GM19463 (cell line): ENCODE measurements around the gene XPO5.
"Not testable (repeated sequence)": the region's sequence is repeated elsewhere in the genome, so short reads cannot be mapped to it uniquely, and the experiment has no call there.

Source experiments
- ATAC-seq: cut with Tn5 transposase; IDR thresholded peaks from one replicate; pipeline ENCODE4 v1.9.1; 2021; ENCODE audit warnings: mild to moderate bottlenecking, moderate library complexity; ENCODE audit not compliant: unreplicated experiment

Gene XPO5

GRCh38 chr6:43575772-43576551 lies at the start of gene XPO5, which contains the start of gene POLH:
Gene XPO5 (minus strand): TSS chr6:43576038. CDS start chr6:43575864, 174 bp downstream.
Gene POLH (plus strand): TSS chr6:43576185. CDS start chr6:43582320, 6,135 bp downstream.
- peak; percentile 93 for ATAC-seq

GRCh38 chr6:43625393-43625992 lies 49.7 kb upstream of the XPO5 start:
- ATAC-seq: no peak

- no peak for ATAC-seq
Measured at GRCh38 chr6:43624786-43625288, 49.0 kb upstream of the XPO5 start.

DNA sequence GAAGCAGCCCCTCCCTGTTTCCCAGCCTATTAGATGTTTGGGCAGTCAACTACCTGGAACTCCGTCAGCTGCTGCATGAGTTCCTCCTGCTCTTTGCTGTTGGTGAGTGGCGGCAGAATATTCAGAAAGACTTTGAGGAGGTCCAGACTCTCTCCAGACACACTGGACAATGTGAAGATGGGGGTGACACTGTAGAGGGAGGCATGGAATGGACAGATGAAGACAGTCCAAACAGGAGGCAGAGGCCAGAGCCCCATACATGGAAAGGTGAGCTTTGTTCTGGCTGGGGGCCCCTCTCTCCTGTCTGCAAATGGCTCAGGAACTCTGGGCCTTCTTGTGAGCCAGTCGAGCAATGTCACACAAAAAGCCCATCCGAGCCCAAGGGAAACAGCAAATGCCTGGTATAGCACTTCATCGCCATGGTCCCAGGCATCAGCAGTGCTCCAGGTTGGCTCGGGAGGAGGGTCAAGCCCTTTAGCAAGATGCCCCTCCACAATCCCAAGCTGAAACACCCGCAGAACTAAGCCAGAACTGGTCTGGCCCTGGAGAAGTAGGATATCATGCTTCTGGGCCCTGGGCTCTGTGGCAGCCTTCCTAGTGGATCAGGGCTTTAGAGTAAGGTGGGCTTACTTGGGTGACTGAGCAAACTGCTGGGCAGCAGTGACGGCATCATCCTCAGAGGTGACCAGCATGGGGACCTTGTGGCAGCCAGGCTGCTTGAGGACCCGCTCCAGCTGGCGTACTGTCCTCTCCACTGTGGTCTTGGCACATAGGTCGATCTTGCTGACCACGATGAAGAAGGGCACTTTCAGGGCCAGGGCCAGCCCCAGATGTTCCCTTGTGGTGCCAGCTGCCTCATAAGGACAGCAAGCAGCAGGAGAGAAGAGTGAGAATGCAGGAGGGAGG lies 48.3 kb upstream of the XPO5 start:
- no peak for ATAC-seq

GRCh38 chr6:43622541-43622940 lies 46.7 kb upstream of the XPO5 start:
- ATAC-seq: no peak

- ATAC-seq: no peak
Measured at GRCh38 chr6:43621836-43622180, 46.0 kb upstream of the XPO5 start.

- no peak for ATAC-seq
Measured at GRCh38 chr6:43621078-43621835, 45.4 kb upstream of the XPO5 start.

DNA sequence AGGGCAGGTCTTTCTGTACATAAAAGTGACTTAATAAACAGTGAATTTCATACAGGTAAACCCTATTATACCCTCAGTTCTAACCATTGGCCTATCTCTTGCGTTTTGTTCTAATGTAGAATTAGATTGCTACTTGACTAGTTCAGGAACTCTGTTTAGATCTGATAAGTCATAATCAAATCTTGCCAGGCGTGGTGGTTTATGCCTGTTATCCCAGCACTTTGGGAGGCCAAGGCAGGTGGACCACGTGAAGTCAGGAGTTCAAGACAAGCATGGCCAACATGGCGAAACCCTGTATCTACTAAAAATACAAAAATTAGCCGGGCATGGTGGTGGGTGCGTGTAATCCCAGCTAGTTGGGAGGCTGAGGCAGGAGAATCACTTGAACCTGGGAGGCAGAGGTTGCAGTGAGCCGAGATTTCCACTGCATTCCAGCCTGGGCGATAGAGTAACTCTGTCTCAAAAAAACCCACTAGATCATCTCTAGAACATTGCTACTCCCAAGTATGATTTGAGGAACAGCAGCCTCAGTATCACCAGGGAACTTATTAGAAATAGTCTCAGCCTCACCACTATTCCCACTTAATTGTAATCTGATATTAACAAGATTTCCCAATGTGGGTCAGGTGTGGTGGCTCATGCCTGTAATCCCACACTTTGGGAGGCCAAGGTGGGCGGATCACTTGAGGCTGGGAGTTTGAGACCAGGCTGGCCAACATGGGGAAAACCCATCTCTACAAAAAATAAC lies 41.1 kb upstream of the XPO5 start:
- ATAC-seq: no peak

DNA sequence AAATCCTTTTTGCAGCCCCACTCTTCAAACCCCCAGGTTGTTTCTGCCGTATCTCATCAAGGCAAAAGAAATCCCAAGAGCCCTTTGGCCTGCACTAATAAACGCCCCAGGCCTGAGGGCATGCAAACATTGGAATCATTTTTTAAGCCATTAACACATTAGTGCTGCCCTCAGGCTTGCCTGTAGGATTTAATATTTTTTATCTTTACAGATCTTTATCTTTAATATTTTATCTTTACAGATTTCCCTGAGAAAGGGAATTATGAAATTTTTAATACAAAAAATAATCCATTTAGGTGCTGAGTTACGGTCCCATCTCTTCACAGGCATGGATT lies 38.5 kb upstream of the XPO5 start:
- ATAC-seq: no peak

GRCh38 chr6:43613721-43614395 lies 38.0 kb upstream of the XPO5 start:
- no peak for ATAC-seq

GRCh38 chr6:43610431-43610830 lies 34.6 kb upstream of the XPO5 start:
- ATAC-seq: no peak

DNA sequence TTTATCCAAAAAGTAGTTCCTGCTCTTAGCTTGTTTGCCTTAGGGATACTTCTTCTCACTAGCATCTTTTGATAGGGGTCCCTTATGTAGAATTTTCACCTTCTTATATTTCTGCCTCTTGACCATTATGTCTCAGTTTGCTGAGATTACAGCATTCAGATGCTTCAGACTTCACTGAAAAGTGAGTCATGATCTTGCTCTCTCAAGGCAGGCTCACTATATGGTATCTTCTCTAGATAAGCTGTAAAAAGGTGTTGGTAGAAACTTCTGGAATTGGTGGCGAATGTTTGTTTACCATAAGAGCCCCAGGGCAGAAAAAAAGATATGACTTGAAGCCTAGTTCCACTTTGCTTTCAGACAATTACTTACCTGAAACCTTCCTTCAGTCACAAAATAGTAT lies 33.6 kb upstream of the XPO5 start:
- no peak for ATAC-seq

DNA sequence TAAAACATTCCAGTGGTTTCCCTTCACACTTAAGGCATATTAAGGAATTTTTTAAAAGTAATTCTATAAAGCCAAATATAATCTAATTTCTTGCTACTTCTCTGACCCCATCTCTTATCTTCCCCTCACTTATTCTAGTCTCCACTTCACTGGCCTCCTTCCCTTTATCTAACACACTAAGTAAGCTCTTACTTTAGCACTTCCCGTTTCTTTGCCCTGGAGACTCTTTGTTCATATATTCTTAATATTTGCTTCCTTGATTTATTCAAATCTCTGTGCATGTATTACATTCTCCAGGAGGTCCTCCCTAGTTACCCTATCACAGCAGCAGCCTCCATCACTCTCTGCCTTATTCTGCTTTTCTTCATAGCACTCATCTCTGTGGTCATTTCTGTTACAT lies 33.0 kb upstream of the XPO5 start:
- no peak for ATAC-seq

DNA sequence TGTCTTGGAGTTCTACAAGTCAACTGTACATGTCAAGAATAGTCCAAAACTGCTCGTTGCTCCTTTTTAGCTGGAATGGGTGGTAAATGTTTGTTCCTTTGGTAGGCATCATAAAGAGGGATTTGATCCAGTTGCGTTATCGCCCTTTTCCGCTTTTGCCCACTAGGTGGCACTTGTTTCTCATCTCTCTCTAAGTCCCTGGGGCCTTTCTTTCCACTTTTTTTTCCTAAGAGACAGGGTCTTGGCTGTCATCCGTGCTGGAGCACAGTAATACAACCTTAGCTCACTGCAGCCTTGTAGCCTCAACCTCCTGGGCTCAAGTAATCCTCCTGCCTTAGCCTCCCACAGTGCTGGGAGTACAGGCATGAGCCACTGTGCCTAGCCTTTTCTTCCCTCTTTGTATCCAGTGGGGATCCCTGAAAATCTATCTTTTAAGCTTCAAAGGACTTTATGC lies 32.5 kb upstream of the XPO5 start:
- no peak for ATAC-seq

- no peak for ATAC-seq
Measured at GRCh38 chr6:43606019-43606418, 30.2 kb upstream of the XPO5 start.

- no peak for ATAC-seq
Measured at GRCh38 chr6:43604174-43604573, 28.3 kb upstream of the XPO5 start.

- ATAC-seq: no peak
Measured at GRCh38 chr6:43600595-43600994, 24.8 kb upstream of the XPO5 start.

DNA sequence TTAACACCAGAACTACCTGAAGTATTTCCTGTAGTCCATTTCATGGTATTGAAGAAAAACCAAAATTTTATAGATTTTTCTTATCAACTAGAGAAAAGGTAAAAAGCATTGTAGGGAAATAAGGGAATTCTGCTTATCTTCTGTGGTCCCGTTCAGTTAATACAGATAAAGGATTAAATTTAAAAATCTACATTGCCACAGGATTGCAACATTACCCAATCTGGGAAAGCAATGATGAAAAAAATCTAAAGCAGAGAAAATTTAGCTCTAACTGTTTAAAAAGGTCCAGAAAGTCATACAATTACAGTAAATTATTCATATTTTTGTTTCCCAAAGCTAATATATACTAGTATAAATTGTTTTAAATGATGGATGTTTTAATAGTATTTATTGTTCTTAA lies 18.1 kb upstream of the XPO5 start:
- ATAC-seq: no peak

DNA sequence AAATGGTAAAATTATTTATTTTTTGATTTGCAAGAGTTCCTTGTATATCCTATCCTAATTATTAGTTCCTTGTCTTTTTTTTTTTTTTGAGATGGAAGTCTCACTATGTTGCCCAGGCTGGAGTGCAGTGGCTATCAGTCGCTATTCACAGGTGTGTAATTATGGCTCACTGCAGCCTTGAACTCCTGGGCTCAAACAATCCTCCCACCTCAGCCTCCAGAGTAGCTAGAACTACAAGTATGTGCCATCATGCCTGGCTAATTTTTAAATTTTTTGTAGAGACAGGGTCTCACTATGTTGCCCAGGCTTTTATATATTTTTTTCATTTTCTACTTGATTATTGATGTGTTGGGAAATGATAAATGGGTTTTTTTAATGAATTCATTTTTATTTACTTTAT lies 13.7 kb upstream of the XPO5 start:
- ATAC-seq: not testable (repeated sequence)
